Neural progenitor cell (in vitro differentiated cells): Measurements from ENCODE around the gene IL12B. TPM values are rescaled to one million over a fixed set of nuclear protein-coding genes. Genes with fewer than 3 reads are reported as not detected.

Experiments
- DNase-seq: peaks from one replicate; pipeline ENCODE4 v3.0.0-alpha.2; 2016; ENCODE audit warnings: low spot score
- H2AFZ ChIP-seq: fragments of 200-600 bp; sonication (generic); replicated peaks from 2 replicates; pipeline ENCODE4 v1.6.1; 2016; ENCODE audit warnings: antibody characterized with exemption
- H3F3A ChIP-seq: fragments of 200-600 bp; sonication (generic); 2 replicates; pipeline ENCODE4 v1.6.1; 2016; ENCODE audit warnings: antibody characterized with exemption, low read depth
- H3K27ac ChIP-seq: fragments of 200-600 bp; sonication (generic); 2 replicates; pipeline ENCODE4 v1.5.1; 2016; ENCODE audit warnings: mild to moderate bottlenecking
- H3K27me3 ChIP-seq: fragments of 200-600 bp; sonication (generic); 2 replicates; pipeline ENCODE4 v1.6.1; 2016; ENCODE audit warnings: mild to moderate bottlenecking, moderate library complexity
- H3K36me3 ChIP-seq: fragments of 200-600 bp; sonication (generic); 2 replicates; pipeline ENCODE4 v1.5.1; 2016
- H3K4me1 ChIP-seq: fragments of 200-600 bp; sonication (generic); 2 replicates; pipeline ENCODE4 v1.6.1; 2016; ENCODE audit warnings: mixed run types
- H3K4me2 ChIP-seq: fragments of 200-600 bp; sonication (generic); 2 replicates; pipeline ENCODE4 v1.6.1; 2016
- H3K4me3 ChIP-seq: fragments of 200-600 bp; sonication (generic); 2 replicates; pipeline ENCODE4 v1.5.1; 2016
- H3K79me2 ChIP-seq: fragments of 200-600 bp; sonication (generic); 2 replicates; pipeline ENCODE4 v1.6.1; 2016; ENCODE audit warnings: low read depth
- H3K9ac ChIP-seq: fragments of 200-600 bp; sonication (generic); 2 replicates; pipeline ENCODE4 v1.6.1; 2016
- H3K9me3 ChIP-seq: fragments of 200-600 bp; sonication (generic); 2 replicates; pipeline ENCODE4 v1.5.1; 2016; ENCODE audit warnings: low read depth
- H4K20me1 ChIP-seq: fragments of 200-600 bp; sonication (generic); 2 replicates; pipeline ENCODE4 v1.6.1; 2016; ENCODE audit warnings: low read depth
- H3K27ac Mint-ChIP-seq: 3 replicates; pipeline ENCODE4 v1.8.0; 2021; ENCODE audit warnings: mixed read lengths
- H3K27me3 Mint-ChIP-seq: 2 replicates; pipeline ENCODE4 v1.8.0; 2022; ENCODE audit warnings: low read depth, mild to moderate bottlenecking, inconsistent platforms, moderate library complexity, mixed read lengths; ENCODE audit not compliant: insufficient read depth
- H3K36me3 Mint-ChIP-seq: 3 replicates; pipeline ENCODE4 v1.8.0; 2021; ENCODE audit warnings: mixed read lengths
- H3K4me1 Mint-ChIP-seq: 3 replicates; pipeline ENCODE4 v1.8.0; 2021; ENCODE audit warnings: mixed read lengths
- H3K4me3 Mint-ChIP-seq: 3 replicates; pipeline ENCODE4 v1.8.0; 2021; ENCODE audit warnings: mild to moderate bottlenecking, moderate library complexity, mixed read lengths
- H3K9me3 Mint-ChIP-seq: 3 replicates; pipeline ENCODE4 v1.8.0; 2020; ENCODE audit warnings: mixed read lengths
- CTCF ChIP-seq: fragments of 200-600 bp; sonication (generic); IDR thresholded peaks from 2 replicates; pipeline ENCODE4 v1.5.1; 2017; ENCODE audit warnings: antibody characterized with exemption, mild to moderate bottlenecking
- EZH2 ChIP-seq: fragments of 200-600 bp; sonication (generic); IDR thresholded peaks from 2 replicates; pipeline ENCODE4 v1.6.1; 2017; ENCODE audit warnings: antibody characterized with exemption, mild to moderate bottlenecking, moderate library complexity
- EZH2phosphoT487 ChIP-seq: fragments of 200-600 bp; sonication (generic); IDR thresholded peaks from 2 replicates; pipeline ENCODE4 v1.6.1; 2017; ENCODE audit warnings: antibody characterized with exemption
- total RNA-seq: library from RNA; depleted of rRNA; stranded (reverse); fragments of >200 nt; gene quantifications from 2 replicates; pipeline ENCODE4 v1.2.3, GENCODE V29; 2015; ENCODE audit warnings: low replicate concordance

IL12B gene
- total RNA-seq, 1 donor from 2014 or later = not detected

GRCh38 chr5:159319363-159319762, 10.9 kb downstream of the IL12B start:
- H3K9me3 Mint-ChIP-seq = no peaks in the 10 kb centered on the region
- no peak overlapping the region for H3K4me3 Mint-ChIP-seq
- no peak overlapping the region for H2AFZ ChIP-seq
- peaks cover 6% of the 10 kb centered on the region for H3K27me3 Mint-ChIP-seq
- H3F3A ChIP-seq = no peaks in the 10 kb centered on the region
- no peaks in the 10 kb centered on the region for H3K36me3 Mint-ChIP-seq
- H3K27me3 ChIP-seq = no peaks in the 10 kb centered on the region
- no peaks in the 10 kb centered on the region for H3K9me3 ChIP-seq
- H3K27ac Mint-ChIP-seq = no peak overlapping the region
- H4K20me1 ChIP-seq = no peaks in the 10 kb centered on the region
- no peaks in the 10 kb centered on the region for H3K4me1 ChIP-seq
- H3K4me3 ChIP-seq = no peak overlapping the region
- H3K36me3 ChIP-seq = no peaks in the 10 kb centered on the region
- DNase-seq = no peak
- no peaks in the 10 kb centered on the region for H3K79me2 ChIP-seq
- no peak overlapping the region for H3K27ac ChIP-seq
- no peak overlapping the region for H3K9ac ChIP-seq
- H3K4me1 Mint-ChIP-seq = no peaks in the 10 kb centered on the region
- TF ChIP-seq EZH2 (no peak), CTCF (no peak), EZH2phosphoT487 (no peak)
- H3K4me2 ChIP-seq = no peak overlapping the region

DNA sequence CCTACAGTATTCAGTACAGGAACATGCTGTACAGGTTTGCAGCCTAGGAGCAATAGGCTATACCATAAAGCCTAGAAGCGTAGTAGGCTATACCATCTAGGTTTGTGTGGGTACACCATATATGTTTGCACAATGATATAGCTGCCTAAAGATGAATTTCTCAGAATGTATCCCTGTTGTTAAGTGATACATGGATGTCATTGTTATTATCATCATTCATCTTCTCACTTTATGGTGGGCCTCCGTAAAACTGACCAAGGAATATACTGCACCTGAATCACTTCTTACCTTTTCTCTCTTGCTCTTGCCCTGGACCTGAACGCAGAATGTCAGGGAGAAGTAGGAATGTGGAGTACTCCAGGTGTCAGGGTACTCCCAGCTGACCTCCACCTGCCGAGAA, 11.8 kb downstream of the IL12B start:
- Histone ChIP-seq H3K36me3 (no peaks in the 10 kb centered on the region), H4K20me1 (no peaks in the 10 kb centered on the region), H2AFZ (no peak overlapping the region), H3K27ac (no peak overlapping the region), H3K9me3 (no peaks in the 10 kb centered on the region), H3K79me2 (no peaks in the 10 kb centered on the region), H3K4me2 (no peak overlapping the region), H3K4me3 (no peak overlapping the region), H3K9ac (no peak overlapping the region), H3F3A (no peaks in the 10 kb centered on the region), H3K27me3 (peaks cover 1% of the 10 kb centered on the region), H3K4me1 (no peaks in the 10 kb centered on the region)
- Mint-ChIP-seq H3K9me3 (no peaks in the 10 kb centered on the region), H3K4me3 (no peak overlapping the region), H3K36me3 (no peaks in the 10 kb centered on the region), H3K27me3 (peaks cover 6% of the 10 kb centered on the region), H3K4me1 (no peaks in the 10 kb centered on the region), H3K27ac (no peak overlapping the region)
- no peak for TF ChIP-seq CTCF
- no peak for TF ChIP-seq EZH2phosphoT487
- no peak for TF ChIP-seq EZH2
- no peak for DNase-seq

- no peak overlapping the region for H3K4me3 Mint-ChIP-seq
- no peak overlapping the region for H3K27ac ChIP-seq
- no peak overlapping the region for H3K4me2 ChIP-seq
Observed at GRCh38 chr5:159317849-159318248, 12.4 kb downstream of the IL12B start.

More at GRCh38 chr5:159317849-159318248, 12.4 kb downstream of the IL12B start:
- no peak overlapping the region for H3K4me3 ChIP-seq
- H3K36me3 Mint-ChIP-seq = no peaks in the 10 kb centered on the region
- no peaks in the 10 kb centered on the region for H3K36me3 ChIP-seq
- no peaks in the 10 kb centered on the region for H3F3A ChIP-seq
- H3K4me1 Mint-ChIP-seq = no peaks in the 10 kb centered on the region
- H3K27me3 Mint-ChIP-seq = peaks cover 6% of the 10 kb centered on the region
- H3K79me2 ChIP-seq = no peaks in the 10 kb centered on the region
- H3K27ac Mint-ChIP-seq = no peak overlapping the region
- H3K9me3 ChIP-seq = no peaks in the 10 kb centered on the region
- no peak for TF ChIP-seq EZH2
- TF ChIP-seq EZH2phosphoT487 = no peak
- TF ChIP-seq CTCF = no peak
- H3K9ac ChIP-seq = no peak overlapping the region
- no peak for DNase-seq
- H3K9me3 Mint-ChIP-seq = no peaks in the 10 kb centered on the region
- no peaks in the 10 kb centered on the region for H3K4me1 ChIP-seq
- H4K20me1 ChIP-seq = no peaks in the 10 kb centered on the region
- peaks cover 7% of the 10 kb centered on the region for H3K27me3 ChIP-seq
- H2AFZ ChIP-seq = no peak overlapping the region
